Panc1 (cell line): ENCODE measurements around the gene SEMA4F.

Experiments
- CTCF ChIP-seq: fragments of 450-650 bp; IDR thresholded peaks from 2 replicates; pipeline ENCODE4 v1.5.1; 2017; ENCODE audit warnings: mild to moderate bottlenecking
- POLR2AphosphoS5 ChIP-seq: IDR thresholded peaks from 2 replicates; pipeline ENCODE4 v1.6.1; 2012; ENCODE audit warnings: mild to moderate bottlenecking, low read depth, low read length, moderate library complexity
- SIN3A ChIP-seq: IDR thresholded peaks from 2 replicates; pipeline ENCODE4 v1.6.1; 2012; ENCODE audit warnings: low read depth, mild to moderate bottlenecking, low read length, moderate library complexity, borderline replicate concordance; ENCODE audit not compliant: insufficient read depth

- TF ChIP-seq SIN3A (no peak), CTCF (no peak), POLR2AphosphoS5 (no peak)
Observed at GRCh38 chr2:74658516-74658915, 4.5 kb downstream of the SEMA4F start.
